ENCODE measurements around the gene BSN. TPM values are rescaled to one million over a fixed set of nuclear protein-coding genes. Genes with fewer than 3 reads are reported as not detected.

BSN gene
- total and polyA plus RNA-seq, 2 of the 4 experiments (the other 2 are of a cell fraction): under 0.01 to 0.03 TPM

DNA sequence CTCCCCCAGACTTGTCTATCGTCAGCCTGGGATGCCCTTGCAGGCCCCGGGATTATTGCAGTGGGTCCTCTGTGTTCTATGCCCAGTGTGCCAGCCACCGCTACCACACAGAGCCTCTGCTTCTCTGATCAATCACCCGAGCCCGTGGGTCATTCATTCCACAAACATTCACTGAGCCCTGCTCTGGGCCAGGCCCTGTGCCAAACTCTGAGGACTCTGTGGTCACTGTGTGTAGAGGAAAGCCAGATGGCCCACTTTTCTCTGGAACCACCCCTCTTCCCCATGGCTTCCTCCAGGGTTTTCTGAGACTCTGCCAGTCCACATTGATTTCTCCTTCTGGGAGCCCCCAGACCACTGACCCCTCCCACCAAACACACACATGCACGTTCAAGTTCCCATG is 55.5 kb downstream of the BSN start:
- H4K5ac ChIP-seq (ENCODE audit: low read depth, low read length): no peak overlapping the region
- H3K4me1 ChIP-seq (ENCODE audit: control insufficient read depth, insufficient read depth, low read length): no peaks in the 10 kb centered on the region
- H4K20me1 ChIP-seq (ENCODE audit: insufficient read depth, low read length): no peaks in the 10 kb centered on the region; the same call in 1 of the 2 replicates
- no peak overlapping the region for H3K14ac ChIP-seq (replicated peaks; ENCODE audit: low read depth, low read length)
- no peaks in the 10 kb centered on the region for H3K9me3 ChIP-seq (ENCODE audit: control insufficient read depth, insufficient read depth, low read length)
- POLR2A ChIA-PET (ENCODE audit: unreplicated experiment): no interaction called here
- CTCF ChIA-PET: no interaction called here
- H3K4me2 ChIP-seq (ENCODE audit: low read depth, low read length): no peak overlapping the region
- no TSS peak for BruUV-seq (replicated peaks)
- H3K27me3 ChIP-seq (ENCODE audit: control insufficient read depth, insufficient read depth, low read length): peaks cover 5% of the 10 kb centered on the region; the same call in 1 of the 2 replicates
- H2BK5ac ChIP-seq (ENCODE audit: low read depth, low read length, poor library complexity, severe bottlenecking): no peak overlapping the region
- no peak overlapping the region for H3K4me3 ChIP-seq (ENCODE audit: insufficient read depth, low read depth, low read length)
- no peak overlapping the region for H3K56ac ChIP-seq (ENCODE audit: extremely low read depth, insufficient read depth, low read length)
- in situ Hi-C loops (cut with MboI; ENCODE audit: low sequenced_read_pairs) (no loop called here), intact Hi-C loops (cut with micrococcal nuclease) (no loop called here), dilution Hi-C loops (cut with HindIII; ENCODE audit: low sequenced_read_pairs, unreplicated experiment) (no loop called here)
- H3K79me1 ChIP-seq (ENCODE audit: low read depth in 1 of 2, low read length in 2 of 2): no peaks in the 10 kb centered on the region
- no peak overlapping the region for H4K91ac ChIP-seq (ENCODE audit: insufficient read depth, low read depth, low read length)
- DNase-seq (no peak), ATAC-seq (ENCODE audit: low read depth) (no peak)
- no peak overlapping the region for H3K9ac ChIP-seq (ENCODE audit: low read depth, low read length)
- no peak overlapping the region for H2AK5ac ChIP-seq (ENCODE audit: low read depth, low read length)
- no peak overlapping the region for H2AK9ac ChIP-seq (replicated peaks; ENCODE audit: low read depth, low read length, poor library complexity)
- H3K4ac ChIP-seq (ENCODE audit: low read depth, low read length): no peak overlapping the region
- TF ChIP-seq MAZ (IDR thresholded peaks at IDR 0.05; ENCODE audit: borderline replicate concordance, low read depth, low read length) (no peak), RFX5 (IDR thresholded peaks at IDR 0.05; ENCODE audit: low read depth, low read length) (no peak)
- no CpG with 5 or more reads among the region's 6 CpGs for WGBS, 2 experiments (ENCODE audit: extremely low coverage in 2 of 2, insufficient read length in 1 of 2)
- H2AFZ ChIP-seq (replicated peaks; ENCODE audit: low read length, poor library complexity): no peak overlapping the region
- no peak overlapping the region for H4K8ac ChIP-seq (ENCODE audit: low read depth in 2 of 2, low read length in 2 of 2)
- H2BK20ac ChIP-seq (ENCODE audit: low read depth, low read length): no peak overlapping the region
- no peak overlapping the region for H3K18ac ChIP-seq (ENCODE audit: low read depth, low read length)
- H2BK120ac ChIP-seq (ENCODE audit: low read depth, low read length): no peak overlapping the region
- H3K9me1 ChIP-seq (ENCODE audit: insufficient read depth, low read length): peaks cover 2% of the 10 kb centered on the region; the same call in 1 of the 2 replicates
- no peak overlapping the region for H3K27ac ChIP-seq (ENCODE audit: insufficient read depth, low read length)
- H3K23ac ChIP-seq (ENCODE audit: low read depth, low read length): no peak overlapping the region
- H2BK15ac ChIP-seq (ENCODE audit: low read depth, low read length): no peak overlapping the region
- no peaks in the 10 kb centered on the region for H3K36me3 ChIP-seq (ENCODE audit: control insufficient read depth, insufficient read depth, low read length)

All from IMR-90 (cell line).